Measurements from ENCODE around the gene FKBP3. TPM values are rescaled to one million over a fixed set of nuclear protein-coding genes. Genes with fewer than 3 reads are reported as not detected.

FKBP3 gene
- total RNA-seq, 4 donors from 2014 or later, result 29.3 to 53.5 (median 32.0) TPM

GRCh38 chr14:45089813-45090212 lies 44.5 kb downstream of the FKBP3 start:
- no peak for TF ChIP-seq CTCF (IDR thresholded peaks at IDR 0.05; ENCODE audit: low read depth)

GRCh38 chr14:45084946-45085346 lies 49.3 kb downstream of the FKBP3 start:
- TF ChIP-seq CTCF (IDR thresholded peaks at IDR 0.05; ENCODE audit: low read depth), result no peak

- no peak for TF ChIP-seq CTCF (IDR thresholded peaks at IDR 0.05; ENCODE audit: low read depth)
Measured at GRCh38 chr14:45083976-45084722, 50.1 kb downstream of the FKBP3 start, which contains the start of gene PRPF39. TSS of gene PRPF39 (plus strand) at chr14:45084116. CDS start at chr14:45095240, 11,124 bp downstream.

- TF ChIP-seq CTCF (IDR thresholded peaks at IDR 0.05; ENCODE audit: low read depth), result no peak
Measured at GRCh38 chr14:45083617-45083975, 50.7 kb downstream of the FKBP3 start.

- no peak for TF ChIP-seq CTCF (IDR thresholded peaks at IDR 0.05; ENCODE audit: low read depth)
Measured at GRCh38 chr14:45082420-45082819, 51.9 kb downstream of the FKBP3 start.

GRCh38 chr14:45078323-45078722 lies 56.0 kb downstream of the FKBP3 start:
- TF ChIP-seq CTCF (IDR thresholded peaks at IDR 0.05; ENCODE audit: low read depth), result no peak

- TF ChIP-seq CTCF (IDR thresholded peaks at IDR 0.05; ENCODE audit: low read depth), result no peak
Measured at GRCh38 chr14:45073231-45073879, 60.9 kb downstream of the FKBP3 start.

Data from subcutaneous adipose tissue (tissue), 4 donors.